ENCODE measurements around the gene NCCRP1.

The NCCRP1 gene

DNA sequence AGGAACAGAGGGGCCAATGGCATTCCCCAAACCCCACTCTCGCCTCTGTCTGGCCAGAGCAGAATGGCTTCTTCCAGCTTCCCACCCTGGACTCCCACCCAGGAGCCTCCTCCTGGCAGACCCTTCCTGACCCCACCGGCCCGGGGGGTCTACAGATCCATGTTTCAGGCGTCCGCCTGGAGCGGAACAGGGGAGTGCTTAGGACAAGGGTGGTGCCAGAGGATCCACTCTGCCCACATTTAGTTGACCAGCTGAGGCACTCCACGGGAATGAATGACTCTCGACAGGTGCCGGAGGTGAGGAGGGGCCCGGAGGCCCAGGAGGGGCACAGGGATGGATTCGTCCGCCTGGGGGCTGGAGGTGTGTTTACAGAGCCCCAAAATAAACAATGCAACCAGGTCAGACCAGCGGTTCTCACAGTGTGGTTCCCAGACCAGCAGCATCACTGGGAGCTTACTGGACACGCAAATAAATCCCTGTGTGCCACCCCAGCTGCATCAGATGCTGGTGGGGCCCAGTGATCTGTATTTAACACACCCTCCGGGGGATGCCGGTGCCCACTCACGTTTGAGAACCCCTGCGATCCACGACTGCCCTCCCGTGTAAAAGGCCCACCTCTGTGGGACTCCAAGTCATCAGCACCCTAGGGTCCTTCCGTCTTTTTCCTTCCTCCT, 15.1 kb upstream of the NCCRP1 start:
- no peaks in the 10 kb centered on the region for H3K27me3 Mint-ChIP-seq
- peaks cover 12% of the 10 kb centered on the region for H3K36me3 Mint-ChIP-seq
- no peak overlapping the region for H3K4me3 Mint-ChIP-seq
- no peak for DNase-seq (ENCODE audit: low spot score in 2 of 2)
- H3K27ac Mint-ChIP-seq, result peak overlapping the region; percentile 48
- no peaks in the 10 kb centered on the region for H3K9me3 Mint-ChIP-seq
- H3K4me1 Mint-ChIP-seq, result no peaks in the 10 kb centered on the region
- ATAC-seq (ENCODE audit: low read depth), result no peak

DNA sequence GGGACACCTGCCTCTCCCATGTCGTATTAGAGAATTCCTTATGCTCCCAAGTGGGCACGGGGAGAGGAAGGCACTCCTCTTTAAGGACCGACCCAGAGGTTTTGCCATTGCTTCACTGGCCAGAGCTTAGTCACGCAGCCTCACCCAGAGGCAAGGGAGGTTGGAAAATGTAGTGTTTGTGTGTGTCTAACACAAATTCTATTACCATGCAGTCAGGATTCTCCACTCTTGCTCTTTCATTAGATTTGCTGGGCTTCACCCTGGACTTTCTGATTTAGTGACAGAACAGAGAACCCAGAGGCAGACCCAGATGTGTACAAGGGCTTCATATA, 14.6 kb upstream of the NCCRP1 start:
- Mint-ChIP-seq H3K4me1 (no peaks in the 10 kb centered on the region), H3K27me3 (peaks cover under 1% of the 10 kb centered on the region), H3K36me3 (peaks cover 12% of the 10 kb centered on the region), H3K27ac (peak overlapping the region; percentile 48), H3K4me3 (no peak overlapping the region), H3K9me3 (no peaks in the 10 kb centered on the region)
- no peak for DNase-seq (ENCODE audit: low spot score in 2 of 2)
- ATAC-seq (ENCODE audit: low read depth), result no peak

- DNase-seq (ENCODE audit: low spot score in 2 of 2) (no peak), ATAC-seq (ENCODE audit: low read depth) (no peak)
- H3K27me3 Mint-ChIP-seq, result peaks cover 4% of the 10 kb centered on the region
- no peaks in the 10 kb centered on the region for H3K4me1 Mint-ChIP-seq
- H3K27ac Mint-ChIP-seq, result no peak overlapping the region
- H3K36me3 Mint-ChIP-seq, result peaks cover 9% of the 10 kb centered on the region
- H3K4me3 Mint-ChIP-seq, result no peak overlapping the region
- peaks cover 1% of the 10 kb centered on the region for H3K9me3 Mint-ChIP-seq
Measured at GRCh38 chr19:39183104-39183503, 13.7 kb upstream of the NCCRP1 start.

DNA sequence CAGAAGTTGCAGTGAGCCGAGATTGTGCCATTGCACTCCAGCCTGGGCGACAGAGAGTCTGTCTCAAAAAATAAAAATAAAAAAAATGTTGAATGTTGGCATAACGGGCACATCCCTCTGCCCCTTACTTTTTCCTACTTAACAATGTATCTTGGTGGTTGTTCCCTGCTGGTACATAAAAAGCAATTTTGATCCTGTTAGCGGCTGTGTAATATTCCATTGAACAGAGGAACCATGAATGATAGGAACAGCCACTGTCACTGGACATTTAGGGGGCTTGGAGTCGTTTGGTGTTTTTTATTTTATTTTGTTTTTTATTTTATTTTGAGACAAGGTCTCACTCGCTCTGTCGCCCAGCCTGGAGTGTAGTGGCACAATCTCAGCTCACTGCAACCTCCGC, 10.4 kb upstream of the NCCRP1 start:
- Mint-ChIP-seq H3K27ac (no peak overlapping the region), H3K9me3 (peaks cover 1% of the 10 kb centered on the region), H3K36me3 (peaks cover 3% of the 10 kb centered on the region), H3K4me3 (no peak overlapping the region), H3K4me1 (no peaks in the 10 kb centered on the region), H3K27me3 (peaks cover 9% of the 10 kb centered on the region)
- ATAC-seq (ENCODE audit: low read depth), result no peak
- no peak for DNase-seq (ENCODE audit: low spot score in 2 of 2)

DNA sequence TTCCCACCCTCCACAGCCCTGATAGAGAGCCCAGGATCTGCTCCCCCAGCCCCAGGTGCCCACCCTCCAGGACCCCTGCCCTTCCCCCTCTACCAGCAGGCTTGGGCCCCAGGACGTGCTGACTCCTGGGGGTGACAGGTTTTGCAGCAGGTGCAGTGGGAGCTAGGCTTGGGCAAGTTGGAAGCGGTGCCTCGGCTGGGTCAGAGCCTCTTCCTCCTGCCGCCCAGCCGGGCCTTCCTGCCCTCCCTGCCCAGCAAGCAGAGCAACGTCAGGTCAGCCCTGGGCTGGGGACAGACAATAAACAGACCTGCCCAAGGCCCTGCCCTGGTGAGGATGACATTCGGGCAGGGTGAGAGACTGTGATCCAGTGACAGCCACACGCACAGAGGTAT, 9.2 kb upstream of the NCCRP1 start:
- no peak for ATAC-seq (ENCODE audit: low read depth)
- no peak for DNase-seq (ENCODE audit: low spot score in 2 of 2)
- no peaks in the 10 kb centered on the region for H3K4me1 Mint-ChIP-seq
- peaks cover 3% of the 10 kb centered on the region for H3K36me3 Mint-ChIP-seq
- peaks cover 9% of the 10 kb centered on the region for H3K27me3 Mint-ChIP-seq
- peaks cover 1% of the 10 kb centered on the region for H3K9me3 Mint-ChIP-seq
- no peak overlapping the region for H3K4me3 Mint-ChIP-seq
- H3K27ac Mint-ChIP-seq, result no peak overlapping the region

GRCh38 chr19:39188960-39189359, 7.8 kb upstream of the NCCRP1 start:
- peaks cover 1% of the 10 kb centered on the region for H3K9me3 Mint-ChIP-seq
- H3K36me3 Mint-ChIP-seq, result peaks cover 3% of the 10 kb centered on the region
- H3K4me3 Mint-ChIP-seq, result no peak overlapping the region
- no peak overlapping the region for H3K27ac Mint-ChIP-seq
- no peaks in the 10 kb centered on the region for H3K4me1 Mint-ChIP-seq
- DNase-seq (ENCODE audit: low spot score in 2 of 2) (no peak), ATAC-seq (ENCODE audit: low read depth) (no peak)
- H3K27me3 Mint-ChIP-seq, result peaks cover 14% of the 10 kb centered on the region

- DNase-seq (ENCODE audit: low spot score in 2 of 2) (no peak), ATAC-seq (ENCODE audit: low read depth) (no peak)
- Mint-ChIP-seq H3K27ac (no peak overlapping the region), H3K36me3 (peaks cover 3% of the 10 kb centered on the region), H3K9me3 (peaks cover 1% of the 10 kb centered on the region), H3K4me1 (no peaks in the 10 kb centered on the region), H3K27me3 (peaks cover 17% of the 10 kb centered on the region), H3K4me3 (no peak overlapping the region)
Measured at GRCh38 chr19:39190768-39191167, 6.0 kb upstream of the NCCRP1 start.

GRCh38 chr19:39192846-39193245, 3.9 kb upstream of the NCCRP1 start:
- Mint-ChIP-seq H3K4me1 (peaks cover 9% of the 10 kb centered on the region), H3K27me3 (peaks cover 23% of the 10 kb centered on the region), H3K36me3 (peaks cover 3% of the 10 kb centered on the region), H3K9me3 (no peaks in the 10 kb centered on the region), H3K27ac (no peak overlapping the region), H3K4me3 (no peak overlapping the region)
- no peak for DNase-seq (ENCODE audit: low spot score in 2 of 2)
- no peak for ATAC-seq (ENCODE audit: low read depth)

- Mint-ChIP-seq H3K4me1 (peaks cover 9% of the 10 kb centered on the region), H3K9me3 (no peaks in the 10 kb centered on the region), H3K27me3 (peaks cover 22% of the 10 kb centered on the region), H3K4me3 (no peak overlapping the region), H3K36me3 (peaks cover 3% of the 10 kb centered on the region), H3K27ac (no peak overlapping the region)
- ATAC-seq (ENCODE audit: low read depth), result no peak
- DNase-seq (ENCODE audit: low spot score in 2 of 2), result no peak
Measured at GRCh38 chr19:39193803-39194202, 3.0 kb upstream of the NCCRP1 start.

GRCh38 chr19:39194832-39195542, 1.8 kb upstream of the NCCRP1 start:
- Mint-ChIP-seq H3K27me3 (peaks cover 24% of the 10 kb centered on the region), H3K9me3 (no peaks in the 10 kb centered on the region), H3K36me3 (no peaks in the 10 kb centered on the region), H3K4me1 (peaks cover 9% of the 10 kb centered on the region), H3K4me3 (no peak overlapping the region), H3K27ac (no peak overlapping the region)
- DNase-seq (ENCODE audit: low spot score in 2 of 2) (no peak), ATAC-seq (ENCODE audit: low read depth) (no peak)

DNA sequence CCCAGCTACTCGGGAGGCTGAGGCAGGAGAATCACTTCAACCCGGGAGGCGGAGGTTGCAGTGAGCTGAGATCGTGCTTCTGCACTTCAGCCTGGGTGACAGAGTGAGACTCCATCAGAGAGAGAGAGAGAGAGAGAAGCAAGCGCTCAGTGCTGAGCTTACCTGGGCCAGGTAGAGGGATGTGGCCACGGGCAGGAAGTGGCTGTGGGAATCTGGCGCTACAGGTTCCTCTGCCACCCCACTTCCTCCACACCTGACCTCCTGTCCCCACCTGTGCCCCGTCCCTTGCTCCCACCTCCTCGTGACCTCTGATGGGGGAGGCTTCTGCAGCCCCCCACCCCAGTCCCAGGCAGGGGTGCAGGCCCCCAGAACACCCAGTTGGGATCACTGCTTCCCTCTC, 1.0 kb upstream of the NCCRP1 start:
- Mint-ChIP-seq H3K4me3 (no peak overlapping the region), H3K27me3 (peaks cover 28% of the 10 kb centered on the region), H3K27ac (no peak overlapping the region), H3K9me3 (no peaks in the 10 kb centered on the region), H3K4me1 (peaks cover 9% of the 10 kb centered on the region), H3K36me3 (no peaks in the 10 kb centered on the region)
- DNase-seq (ENCODE audit: low spot score in 2 of 2) (no peak), ATAC-seq (ENCODE audit: low read depth) (no peak)

GRCh38 chr19:39196320-39196719, 444 bp upstream of the NCCRP1 start:
- no peaks in the 10 kb centered on the region for H3K36me3 Mint-ChIP-seq
- DNase-seq (ENCODE audit: low spot score in 2 of 2), result no peak
- H3K27me3 Mint-ChIP-seq, result peaks cover 33% of the 10 kb centered on the region
- no peaks in the 10 kb centered on the region for H3K9me3 Mint-ChIP-seq
- no peak overlapping the region for H3K4me3 Mint-ChIP-seq
- H3K4me1 Mint-ChIP-seq, result peaks cover 9% of the 10 kb centered on the region
- ATAC-seq (ENCODE audit: low read depth), result no peak
- H3K27ac Mint-ChIP-seq, result no peak overlapping the region

GRCh38 chr19:39197808-39198207, 1.0 kb downstream of the NCCRP1 start:
- H3K4me3 Mint-ChIP-seq, result peak overlapping the region; percentile 22
- ATAC-seq (ENCODE audit: low read depth) (no peak), DNase-seq (ENCODE audit: low spot score in 2 of 2) (no peak)
- peaks cover 9% of the 10 kb centered on the region for H3K4me1 Mint-ChIP-seq
- no peaks in the 10 kb centered on the region for H3K9me3 Mint-ChIP-seq
- H3K27me3 Mint-ChIP-seq, result peaks cover 38% of the 10 kb centered on the region
- no peaks in the 10 kb centered on the region for H3K36me3 Mint-ChIP-seq
- H3K27ac Mint-ChIP-seq, result no peak overlapping the region

DNA sequence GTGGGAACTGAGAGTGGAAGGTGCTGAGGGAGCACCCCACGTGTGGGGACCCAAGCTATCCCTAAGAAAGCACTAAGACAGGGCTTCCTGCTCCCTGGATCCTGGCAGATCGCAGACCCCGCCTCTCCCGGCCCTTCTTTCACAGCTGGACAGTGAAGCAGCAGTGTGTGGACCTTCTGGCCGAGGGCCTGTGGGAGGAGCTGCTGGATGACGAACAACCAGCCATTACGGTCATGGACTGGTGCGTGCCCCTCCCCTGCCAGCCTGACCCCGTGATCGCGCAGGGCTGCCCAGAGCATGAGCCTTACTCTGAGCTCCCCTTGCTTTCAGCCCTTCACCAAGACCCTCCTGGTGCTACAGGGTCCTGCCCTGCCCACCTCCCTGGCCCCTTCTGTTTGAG, 2.3 kb downstream of the NCCRP1 start:
- ATAC-seq (ENCODE audit: low read depth) (no peak), DNase-seq (ENCODE audit: low spot score in 2 of 2) (no peak)
- no peaks in the 10 kb centered on the region for H3K9me3 Mint-ChIP-seq
- peaks cover 38% of the 10 kb centered on the region for H3K27me3 Mint-ChIP-seq
- no peak overlapping the region for H3K4me3 Mint-ChIP-seq
- no peak overlapping the region for H3K27ac Mint-ChIP-seq
- H3K4me1 Mint-ChIP-seq, result peaks cover 9% of the 10 kb centered on the region
- peaks cover 2% of the 10 kb centered on the region for H3K36me3 Mint-ChIP-seq
